Lung microvascular endothelial cell (primary cell): ENCODE data around the gene POLR1H. TPM values are rescaled to one million over a fixed set of nuclear protein-coding genes. Genes with fewer than 3 reads are reported as not detected.

Experiments used
- total RNA-seq: library from RNA; depleted of rRNA; stranded (reverse); fragments of >200 nt; gene quantifications from 2 replicates; pipeline ENCODE4 v1.2.1, GENCODE V29; 2014

Gene POLR1H
- total RNA-seq, 1 donor from 2014 or later, result 31.9 TPM

Other genes with a start within 250 kb of the POLR1H start
- not detected in 2 replicates for gene HLA-G, start 233.4 kb upstream of the POLR1H start, total RNA-seq
- gene HLA-A, start 118.7 kb upstream of the POLR1H start, total RNA-seq, result 536 and 593 TPM in 2 replicates
- gene PPP1R11, start 5.9 kb downstream of the POLR1H start, total RNA-seq, result 7.8 and 12.3 TPM in 2 replicates
- not detected in 2 replicates for gene RNF39, start 14.5 kb downstream of the POLR1H start, total RNA-seq
- gene TRIM31, start 51.8 kb downstream of the POLR1H start, total RNA-seq, result not detected in 2 replicates
- not detected in 2 replicates for gene TRIM40, start 74.9 kb downstream of the POLR1H start, total RNA-seq
- under 0.01 TPM in 1 of 2 replicates, not detected in the other for gene TRIM10, start 99.9 kb downstream of the POLR1H start, total RNA-seq
- gene TRIM15, start 102.3 kb downstream of the POLR1H start, total RNA-seq, result not detected in 2 replicates
- 19.4 and 24.2 TPM in 2 replicates for gene TRIM26, start 152.1 kb downstream of the POLR1H start, total RNA-seq